Prostate gland (tissue), 2 donors: ENCODE results near the gene BMP6.
"Not testable (repeated sequence)": the region's sequence is repeated elsewhere in the genome, so short reads cannot be mapped to it uniquely, and the experiment has no call there.

Source experiments
- CTCF ChIP-seq, 4 experiments: fragments of 200-600 bp in 2 of 4; fragments of 450-650 bp in 2 of 4; sonication (generic) in 2 of 4; IDR thresholded peaks; 1 replicate in 3 of 4; 2 replicates in 1 of 4; pipeline ENCODE4 v1.5.1; 2016 to 2019; ENCODE audit warnings: antibody characterized with exemption in 4 of 4, mild to moderate bottlenecking in 2 of 4, moderate library complexity in 2 of 4
- POLR2A ChIP-seq: fragments of 450-650 bp; IDR thresholded peaks from one replicate; pipeline ENCODE4 v1.6.1; 2016; ENCODE audit warnings: antibody characterized with exemption, mild to moderate bottlenecking

- TF ChIP-seq CTCF (IDR thresholded peaks at IDR 0.05); POLR2A: not testable (repeated sequence)
These were observed 172.3 kb downstream of the BMP6 start for GRCh38 chr6:7898193-7898586.
